MM.1S (cell line): ENCODE measurements around the gene MTG1.

ENCODE experiments used
- DNase-seq: peaks from one replicate; pipeline ENCODE4 v3.0.0-alpha.2; 2015
- H2AFZ ChIP-seq: fragments of 300-600 bp; sonication (generic); 2 replicates; pipeline ENCODE4 v1.6.0; 2016; ENCODE audit warnings: antibody characterized with exemption, low read length
- H3F3A ChIP-seq: fragments of 300-600 bp; sonication (generic); 2 replicates; pipeline ENCODE4 v1.6.1; 2016; ENCODE audit warnings: mild to moderate bottlenecking, antibody characterized with exemption, low read length, moderate library complexity, mixed read lengths; ENCODE audit not compliant: insufficient read depth
- H3K27ac ChIP-seq: fragments of 300-600 bp; sonication (generic); 2 replicates; pipeline ENCODE4 v1.5.1; 2016; ENCODE audit warnings: mild to moderate bottlenecking, low read length
- H3K27me3 ChIP-seq: fragments of 300-600 bp; sonication (generic); replicated peaks from 2 replicates; pipeline ENCODE4 v1.6.0; 2016; ENCODE audit warnings: low read length; ENCODE audit not compliant: insufficient read depth
- H3K36me3 ChIP-seq: fragments of 300-600 bp; sonication (generic); replicated peaks from 2 replicates; pipeline ENCODE4 v1.6.1; 2016; ENCODE audit warnings: mild to moderate bottlenecking, low read length, mixed read lengths; ENCODE audit not compliant: insufficient read depth
- H3K4me1 ChIP-seq: fragments of 300-600 bp; sonication (generic); 2 replicates; pipeline ENCODE4 v1.6.1; 2016; ENCODE audit warnings: low read length, mixed read lengths
- H3K4me2 ChIP-seq: fragments of 300-600 bp; sonication (generic); 2 replicates; pipeline ENCODE4 v1.6.0; 2016; ENCODE audit warnings: low read depth, low read length
- H3K4me3 ChIP-seq: fragments of 300-600 bp; sonication (generic); 2 replicates; pipeline ENCODE4 v1.5.1; 2016; ENCODE audit warnings: low read length, mixed read lengths
- H3K79me2 ChIP-seq: fragments of 300-600 bp; sonication (generic); 2 replicates; pipeline ENCODE4 v1.6.1; 2016; ENCODE audit warnings: mixed run types, low read length, mixed read lengths
- H3K9ac ChIP-seq: fragments of 300-600 bp; sonication (generic); 2 replicates; pipeline ENCODE4 v1.6.1; 2016; ENCODE audit warnings: low read length, mixed read lengths
- H3K9me2 ChIP-seq: fragments of 300-600 bp; sonication (generic); replicated peaks from 2 replicates; pipeline ENCODE4 v1.6.1; 2016; ENCODE audit warnings: mild to moderate bottlenecking, low read length, mixed read lengths; ENCODE audit not compliant: insufficient read depth
- H3K9me3 ChIP-seq: fragments of 300-600 bp; sonication (generic); replicated peaks from 2 replicates; pipeline ENCODE4 v1.6.1; 2016; ENCODE audit warnings: mild to moderate bottlenecking, low read length, mixed read lengths; ENCODE audit not compliant: insufficient read depth
- H4K20me1 ChIP-seq: fragments of 300-600 bp; sonication (generic); 2 replicates; pipeline ENCODE4 v1.6.1; 2016; ENCODE audit warnings: mild to moderate bottlenecking, low read length, moderate library complexity, mixed read lengths; ENCODE audit not compliant: insufficient read depth
- EZH2 ChIP-seq: fragments of 300-600 bp; sonication (generic); optimal IDR thresholded peaks from 2 replicates; pipeline ENCODE3; 2017; ENCODE audit warnings: low read depth, mild to moderate bottlenecking, antibody characterized with exemption, low read length, mixed read lengths
- EZH2phosphoT487 ChIP-seq: fragments of 300-600 bp; sonication (generic); IDR thresholded peaks from 2 replicates; pipeline ENCODE4 v1.6.1; 2018; ENCODE audit warnings: antibody characterized with exemption, low read length
- TF ChIP-seq, protein P1 (sequence below): fragments of 300-600 bp; sonication (generic); IDR thresholded peaks from 2 replicates; pipeline ENCODE4 v1.5.1; 2016; ENCODE audit warnings: antibody characterized with exemption, low read length, mixed read lengths

Gene MTG1

GRCh38 chr10:133370030-133370786 is 23.7 kb upstream of the MTG1 start:
- H3K27me3 ChIP-seq: no peaks in the 10 kb centered on the region
- no peaks in the 10 kb centered on the region for H3K36me3 ChIP-seq
- TF ChIP-seq EZH2phosphoT487: no peak
- TF ChIP-seq, protein P1, sequence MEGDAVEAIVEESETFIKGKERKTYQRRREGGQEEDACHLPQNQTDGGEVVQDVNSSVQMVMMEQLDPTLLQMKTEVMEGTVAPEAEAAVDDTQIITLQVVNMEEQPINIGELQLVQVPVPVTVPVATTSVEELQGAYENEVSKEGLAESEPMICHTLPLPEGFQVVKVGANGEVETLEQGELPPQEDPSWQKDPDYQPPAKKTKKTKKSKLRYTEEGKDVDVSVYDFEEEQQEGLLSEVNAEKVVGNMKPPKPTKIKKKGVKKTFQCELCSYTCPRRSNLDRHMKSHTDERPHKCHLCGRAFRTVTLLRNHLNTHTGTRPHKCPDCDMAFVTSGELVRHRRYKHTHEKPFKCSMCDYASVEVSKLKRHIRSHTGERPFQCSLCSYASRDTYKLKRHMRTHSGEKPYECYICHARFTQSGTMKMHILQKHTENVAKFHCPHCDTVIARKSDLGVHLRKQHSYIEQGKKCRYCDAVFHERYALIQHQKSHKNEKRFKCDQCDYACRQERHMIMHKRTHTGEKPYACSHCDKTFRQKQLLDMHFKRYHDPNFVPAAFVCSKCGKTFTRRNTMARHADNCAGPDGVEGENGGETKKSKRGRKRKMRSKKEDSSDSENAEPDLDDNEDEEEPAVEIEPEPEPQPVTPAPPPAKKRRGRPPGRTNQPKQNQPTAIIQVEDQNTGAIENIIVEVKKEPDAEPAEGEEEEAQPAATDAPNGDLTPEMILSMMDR: no peak
- TF ChIP-seq EZH2: no peak
- no peak overlapping the region for H3K9ac ChIP-seq
- no peak overlapping the region for H3K27ac ChIP-seq
- H4K20me1 ChIP-seq: no peaks in the 10 kb centered on the region
- peaks cover 3% of the 10 kb centered on the region; the same call in 1 of the 2 replicates for H3F3A ChIP-seq
- H3K4me2 ChIP-seq: no peak overlapping the region
- DNase-seq: no peak
- H3K4me1 ChIP-seq: no peaks in the 10 kb centered on the region
- H3K79me2 ChIP-seq: peaks cover 5% of the 10 kb centered on the region; the same call in 1 of the 2 replicates
- H3K4me3 ChIP-seq: no peak overlapping the region
- no peaks in the 10 kb centered on the region for H3K9me3 ChIP-seq
- no peak overlapping the region for H2AFZ ChIP-seq
- no peaks in the 10 kb centered on the region for H3K9me2 ChIP-seq

DNA sequence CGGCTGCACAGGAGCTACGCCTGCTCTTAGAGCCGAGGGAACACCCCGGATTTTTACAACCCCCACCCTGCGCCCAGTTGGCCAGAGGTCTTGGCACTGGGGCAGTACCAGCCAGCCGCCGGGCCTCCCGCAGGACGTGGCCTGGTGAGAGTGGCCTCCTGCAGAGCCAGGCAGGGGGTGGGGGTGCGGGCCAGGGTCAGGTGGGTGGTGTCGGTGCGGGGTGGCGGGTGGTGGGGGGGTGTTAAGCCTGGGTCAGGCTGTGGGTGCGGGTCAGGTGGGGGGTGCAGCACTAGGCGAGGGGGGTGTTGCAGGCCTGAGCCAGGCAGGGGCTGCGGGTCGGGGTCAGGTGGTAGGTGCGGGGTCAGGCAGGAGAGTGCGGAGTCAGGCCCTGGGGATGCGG is 21.4 kb upstream of the MTG1 start:
- Histone ChIP-seq H3K36me3 (no peaks in the 10 kb centered on the region), H3K9me2 (no peaks in the 10 kb centered on the region), H3K4me3 (no peak overlapping the region), H3K27ac (no peak overlapping the region), H3K79me2 (peaks cover 5% of the 10 kb centered on the region; the same call in 1 of the 2 replicates), H3K27me3 (peaks cover 10% of the 10 kb centered on the region; the same call in 1 of the 2 replicates), H3F3A (peaks cover 3% of the 10 kb centered on the region; the same call in 1 of the 2 replicates), H4K20me1 (no peaks in the 10 kb centered on the region), H3K4me1 (no peaks in the 10 kb centered on the region), H3K9ac (no peak overlapping the region), H3K4me2 (no peak overlapping the region), H3K9me3 (no peaks in the 10 kb centered on the region), H2AFZ (no peak overlapping the region)
- TF ChIP-seq EZH2phosphoT487 (no peak), EZH2 (no peak)
- TF ChIP-seq, protein P1: no peak
- DNase-seq: no peak

DNA sequence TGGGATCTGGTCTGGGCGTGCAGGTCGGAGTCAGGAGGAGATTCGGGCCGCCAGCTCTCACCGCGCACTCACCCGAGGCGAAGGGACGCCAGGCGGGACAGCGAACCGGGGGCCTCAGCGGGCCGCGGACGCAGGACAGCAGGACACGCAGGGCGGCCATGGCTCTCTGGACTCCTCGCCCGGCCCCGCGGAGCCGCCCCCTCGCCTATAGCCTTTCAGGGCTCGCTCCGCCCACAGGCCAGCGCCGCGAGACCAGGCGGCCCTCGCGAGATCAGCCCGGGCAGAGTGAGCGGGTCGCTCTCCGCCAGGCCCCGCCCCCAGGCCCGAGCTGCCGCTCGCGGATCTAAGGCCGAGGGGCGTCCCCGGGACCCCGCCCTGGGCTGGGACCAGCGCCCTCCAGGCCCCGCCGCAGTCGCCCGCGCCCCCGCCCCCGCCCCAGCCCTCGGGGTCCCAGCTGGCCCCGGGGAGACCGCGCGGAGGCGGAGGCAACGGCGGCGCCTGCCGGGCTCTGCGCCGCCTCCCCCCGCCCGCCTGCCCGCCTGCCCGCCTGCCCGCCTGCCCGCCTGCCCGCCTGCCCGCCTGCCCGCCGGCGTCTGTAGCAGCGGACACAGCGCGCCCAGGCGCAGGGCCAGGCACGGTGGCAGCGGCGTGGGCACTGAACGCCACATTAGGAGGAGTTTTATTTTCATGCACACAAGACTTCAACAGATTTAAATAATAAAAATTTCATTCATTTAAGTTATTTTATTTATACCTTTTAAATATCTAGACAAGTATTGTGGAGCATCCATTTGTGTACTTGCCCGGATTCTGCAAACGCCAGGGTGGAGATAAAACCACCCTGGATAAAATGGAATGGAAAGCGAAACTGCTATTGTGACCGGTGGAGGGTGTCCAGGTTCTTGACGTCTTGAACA is 20.5 kb upstream of the MTG1 start, which contains the start of gene ECHS1:
Gene ECHS1, minus strand, starts transcription at position 181 of the 917 bp plus-strand sequence. Its CDS starts 21 bp downstream, at position 160.
- Histone ChIP-seq H3K9ac (peak within 1 kb of the TSS; percentile 56; the same call in 1 of the 2 replicates), H2AFZ (no peak within 1 kb of the TSS)

More for the DNA sequence above, 20.5 kb upstream of the MTG1 start, which contains the start of gene ECHS1:
- Histone ChIP-seq H3K27ac (peak within 1 kb of the TSS; percentile 66; the same call in 1 of the 2 replicates), H4K20me1 (no peaks in the 10 kb centered on the region), H3F3A (peaks cover 3% of the 10 kb centered on the region; the same call in 1 of the 2 replicates), H3K4me2 (peak within 1 kb of the TSS; percentile 52; the same call in 1 of the 2 replicates), H3K9me3 (no peaks in the 10 kb centered on the region), H3K79me2 (peaks cover 5% of the 10 kb centered on the region; the same call in 1 of the 2 replicates), H3K36me3 (no peaks in the 10 kb centered on the region), H3K4me1 (no peaks in the 10 kb centered on the region), H3K27me3 (peaks cover 10% of the 10 kb centered on the region; the same call in 1 of the 2 replicates), H3K9me2 (no peaks in the 10 kb centered on the region), H3K4me3 (peak within 1 kb of the TSS; percentile 59; the same call in 1 of the 2 replicates)
- TF ChIP-seq EZH2: no peak
- TF ChIP-seq EZH2phosphoT487: no peak
- TF ChIP-seq, protein P1: no peak
- DNase-seq: peak; percentile 86
